Esophagus (tissue), 2 donors: Measurements from ENCODE around the gene TYMS. TPM values are rescaled to one million over a fixed set of nuclear protein-coding genes. Genes with fewer than 3 reads are reported as not detected.

ENCODE experiments used
- H3K27ac ChIP-seq, 2 donors: one replicate each; pipeline ENCODE4 v1.5.1; 2013; ENCODE audit warnings: low read depth in 2 of 2, mild to moderate bottlenecking in 2 of 2, inconsistent platforms in 1 of 2, low read length in 1 of 2, moderate library complexity in 1 of 2
- H3K27me3 ChIP-seq, 2 donors: one replicate each; pipeline ENCODE4 v1.6.1; 2013; ENCODE audit warnings: low read length in 2 of 2, control low read depth in 1 of 2, mild to moderate bottlenecking in 1 of 2; ENCODE audit not compliant: insufficient read depth in 2 of 2, control insufficient read depth in 1 of 2
- H3K36me3 ChIP-seq, 2 donors: one replicate each; pipeline ENCODE4 v1.6.1; 2013; ENCODE audit warnings: low read length in 1 of 2; ENCODE audit not compliant: control insufficient read depth in 2 of 2, insufficient read depth in 2 of 2
- H3K4me1 ChIP-seq, 2 donors: one replicate each; pipeline ENCODE4 v1.6.1; 2013; ENCODE audit warnings: low read length in 1 of 2; ENCODE audit not compliant: control insufficient read depth in 2 of 2, insufficient read depth in 2 of 2
- H3K4me3 ChIP-seq, 2 donors: one replicate each; pipeline ENCODE4 v1.5.1; 2013; ENCODE audit warnings: low read length in 2 of 2, mild to moderate bottlenecking in 2 of 2, low read depth in 1 of 2, moderate library complexity in 1 of 2
- H3K9me3 ChIP-seq, 2 donors: one replicate each; pipeline ENCODE4 v1.6.1; 2013; ENCODE audit warnings: mild to moderate bottlenecking in 2 of 2, low read depth in 1 of 2, low read length in 1 of 2, moderate library complexity in 1 of 2; ENCODE audit not compliant: control insufficient read depth in 2 of 2, insufficient read depth in 1 of 2
- WGBS, 2 donors: extraction: QIAGEN DNeasy Blood & Tissue Kit; methylation state at CpG; one replicate each; pipeline ENCODE4 v1.1.7; 2013; 5-methylcytosine and 5-hydroxymethylcytosine counted together
- polyA plus RNA-seq, 2 donors: library from polyadenylated mRNA; stranded (reverse); fragments of 200-250 nt; gene quantifications; one replicate each; pipeline ENCODE4 v1.2.3, GENCODE V29; 2013
- donor health status: healthy with polysubstance abuse.
- donor health status: Bipolar disorder and iron deficiency.

Gene TYMS
- polyA plus RNA-seq, result 10 to 100 TPM; 19.2 to 27.8 TPM

DNA sequence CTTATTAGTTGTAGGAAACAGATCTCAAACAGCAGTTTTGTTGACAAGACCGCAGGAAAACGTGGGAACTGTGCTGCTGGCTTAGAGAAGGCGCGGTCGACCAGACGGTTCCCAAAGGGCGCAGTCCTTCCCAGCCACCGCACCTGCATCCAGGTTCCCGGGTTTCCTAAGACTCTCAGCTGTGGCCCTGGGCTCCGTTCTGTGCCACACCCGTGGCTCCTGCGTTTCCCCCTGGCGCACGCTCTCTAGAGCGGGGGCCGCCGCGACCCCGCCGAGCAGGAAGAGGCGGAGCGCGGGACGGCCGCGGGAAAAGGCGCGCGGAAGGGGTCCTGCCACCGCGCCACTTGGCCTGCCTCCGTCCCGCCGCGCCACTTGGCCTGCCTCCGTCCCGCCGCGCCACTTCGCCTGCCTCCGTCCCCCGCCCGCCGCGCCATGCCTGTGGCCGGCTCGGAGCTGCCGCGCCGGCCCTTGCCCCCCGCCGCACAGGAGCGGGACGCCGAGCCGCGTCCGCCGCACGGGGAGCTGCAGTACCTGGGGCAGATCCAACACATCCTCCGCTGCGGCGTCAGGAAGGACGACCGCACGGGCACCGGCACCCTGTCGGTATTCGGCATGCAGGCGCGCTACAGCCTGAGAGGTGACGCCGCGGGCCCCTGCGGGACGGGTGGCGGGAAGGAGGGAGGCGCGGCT, at the start of gene TYMS:
TYMS (plus strand) TSS at position 343 of the 690 bp plus-strand sequence; CDS start at position 433, 90 bp downstream.
- 0 to 1% methylated on average over 59 to 79 of the region's 79 CpGs for WGBS, 2 donors
- peak within 1 kb of the TSS; percentile 36 to 41 for H3K27ac ChIP-seq
- no peaks in the 10 kb centered on the region for H3K27me3 ChIP-seq
- peak within 1 kb of the TSS; percentile 62 to 75 for H3K4me3 ChIP-seq
- H3K4me1 ChIP-seq, result peaks cover 0 to 2% of the 10 kb centered on the region in 2 donors
- no peaks in the 10 kb centered on the region for H3K9me3 ChIP-seq
- H3K36me3 ChIP-seq, result peaks cover 0 to 6% of the 10 kb centered on the region in 2 donors

DNA sequence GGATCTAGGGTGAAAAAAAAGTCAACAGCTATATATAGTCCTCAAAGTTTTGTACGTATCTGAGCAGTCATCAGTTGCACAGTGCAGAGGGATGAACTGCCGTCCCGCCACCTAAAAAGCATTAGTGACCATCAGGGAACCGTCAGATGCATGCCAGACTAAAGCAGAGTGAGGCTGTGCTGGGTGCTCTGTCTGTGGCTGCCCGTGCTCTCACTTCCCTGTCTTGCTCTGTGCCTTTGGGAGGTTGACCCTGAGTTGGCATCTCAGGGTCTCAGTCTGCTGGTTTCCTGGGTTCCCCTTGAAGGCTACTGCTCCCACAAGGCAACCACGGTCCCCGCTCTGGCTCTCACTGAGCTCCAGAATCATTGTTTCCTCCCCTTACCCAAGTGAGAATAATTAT, 49.5 kb upstream of the TYMS start:
- Histone ChIP-seq H3K27ac (no peak overlapping the region), H3K36me3 (no peaks in the 10 kb centered on the region), H3K4me3 (no peak overlapping the region), H3K27me3 (no peaks in the 10 kb centered on the region), H3K4me1 (no peaks in the 10 kb centered on the region), H3K9me3 (no peaks in the 10 kb centered on the region)
- WGBS, 2 donors, result 88 to 93% methylated on average over 7 of the region's 7 CpGs

DNA sequence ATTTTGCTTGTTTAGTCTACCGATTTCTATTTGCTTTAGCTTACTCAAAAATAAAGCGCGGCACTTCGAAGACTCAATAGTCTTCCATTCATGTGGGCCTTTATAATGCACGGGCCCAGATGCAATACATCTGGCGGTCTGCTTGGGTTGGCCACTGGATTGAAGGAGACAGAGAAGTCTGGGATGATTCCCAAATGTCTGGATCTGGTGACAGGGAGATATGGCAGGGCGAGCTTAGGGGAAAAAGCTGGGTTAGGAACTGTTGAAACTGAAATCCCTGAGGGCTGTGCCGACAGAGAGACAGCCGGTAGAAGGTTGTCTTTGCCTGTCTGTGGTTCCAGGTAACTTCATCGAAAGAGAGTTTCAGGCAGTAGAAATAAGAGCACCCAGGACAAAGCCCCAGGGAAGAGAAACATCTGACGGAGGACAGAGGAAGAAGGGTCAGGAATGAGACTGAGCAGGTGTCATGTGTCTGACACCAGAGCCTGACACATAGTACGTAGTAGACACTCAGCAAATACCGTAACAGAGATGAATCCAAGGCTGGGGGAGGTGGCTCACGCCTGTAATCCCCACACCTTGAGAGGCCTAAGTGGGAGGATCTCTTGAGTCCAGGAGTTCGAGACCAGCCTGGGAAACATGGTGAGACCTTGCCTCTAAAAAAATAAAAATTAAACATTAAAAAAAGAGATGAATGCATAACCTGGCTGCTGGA, 47.1 kb upstream of the TYMS start:
- no peaks in the 10 kb centered on the region for H3K36me3 ChIP-seq
- H3K27me3 ChIP-seq, result no peaks in the 10 kb centered on the region
- H3K4me3 ChIP-seq, result no peak overlapping the region
- no peaks in the 10 kb centered on the region for H3K4me1 ChIP-seq
- H3K9me3 ChIP-seq, result no peaks in the 10 kb centered on the region
- 77 to 80% methylated on average over 15 of the region's 15 CpGs for WGBS, 2 donors
- H3K27ac ChIP-seq, result no peak overlapping the region

DNA sequence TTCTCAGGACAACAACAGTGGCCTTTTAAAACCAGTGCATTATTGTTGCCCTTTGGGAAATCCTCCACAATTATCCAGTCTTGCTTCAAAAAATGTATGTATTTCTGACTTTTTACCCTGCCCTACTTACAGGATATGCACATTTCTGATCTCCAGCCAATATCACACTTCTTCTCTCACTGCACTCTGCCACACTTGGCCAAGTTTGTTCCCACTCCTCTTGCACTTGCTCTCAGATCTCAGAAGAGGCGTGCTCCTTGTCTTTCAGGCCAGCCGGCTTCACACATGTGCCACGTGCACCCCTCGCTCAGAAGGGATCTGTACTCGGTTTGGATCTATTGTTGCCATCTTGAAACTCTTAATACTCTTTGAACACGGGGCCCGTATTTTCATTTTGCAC, 45.3 kb upstream of the TYMS start:
- 88 to 92% methylated on average over 7 of the region's 7 CpGs for WGBS, 2 donors
- Histone ChIP-seq H3K27me3 (no peaks in the 10 kb centered on the region), H3K9me3 (no peaks in the 10 kb centered on the region), H3K4me1 (no peaks in the 10 kb centered on the region), H3K4me3 (no peak overlapping the region), H3K27ac (no peak overlapping the region), H3K36me3 (no peaks in the 10 kb centered on the region)

DNA sequence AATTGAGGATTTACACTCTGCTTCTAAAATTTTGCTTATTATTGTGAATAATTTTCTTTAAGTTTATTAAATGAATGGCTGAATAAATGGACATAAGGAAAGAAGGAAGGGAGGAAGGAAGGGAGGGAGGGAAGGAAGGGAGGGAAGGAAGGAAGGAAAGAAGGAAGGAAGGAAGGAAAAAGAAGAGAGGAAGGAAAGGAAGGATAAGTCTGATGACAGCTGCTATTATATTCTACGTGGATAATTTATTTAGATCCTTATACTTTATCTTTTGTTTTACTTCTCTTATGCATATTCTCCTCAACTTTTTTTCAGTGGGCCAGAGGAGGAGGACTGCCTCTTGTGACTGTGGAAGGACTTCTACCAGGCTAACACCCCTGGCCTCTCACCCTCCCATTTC, 43.3 kb upstream of the TYMS start:
- Histone ChIP-seq H3K4me1 (no peaks in the 10 kb centered on the region), H3K9me3 (no peaks in the 10 kb centered on the region), H3K27ac (no peak overlapping the region), H3K27me3 (no peaks in the 10 kb centered on the region), H3K36me3 (no peaks in the 10 kb centered on the region), H3K4me3 (no peak overlapping the region)
- WGBS, 2 donors, result 68 to 72% methylated on average over 1 of the region's 1 CpG

DNA sequence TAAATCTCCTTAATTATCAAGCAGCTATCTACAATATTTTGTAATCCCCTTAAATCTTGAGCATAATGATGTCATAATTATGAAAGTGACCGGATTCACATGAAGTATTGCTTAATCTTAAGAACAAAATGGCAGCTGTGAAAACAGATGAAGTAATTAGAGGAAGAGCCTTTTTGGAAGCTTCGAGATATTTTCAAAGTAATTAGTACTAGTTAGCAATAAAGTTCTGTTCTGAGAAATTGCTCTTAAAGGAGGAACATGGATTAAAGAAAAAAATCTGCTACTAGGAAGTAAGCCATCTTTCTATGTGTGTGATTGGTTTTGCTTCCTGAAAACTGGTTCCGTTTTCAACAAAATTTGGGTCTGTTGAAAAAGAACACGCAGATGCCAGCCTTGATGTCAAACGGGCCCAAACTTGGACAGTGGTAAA, 42.3 kb upstream of the TYMS start:
- no peak overlapping the region for H3K4me3 ChIP-seq

DNA sequence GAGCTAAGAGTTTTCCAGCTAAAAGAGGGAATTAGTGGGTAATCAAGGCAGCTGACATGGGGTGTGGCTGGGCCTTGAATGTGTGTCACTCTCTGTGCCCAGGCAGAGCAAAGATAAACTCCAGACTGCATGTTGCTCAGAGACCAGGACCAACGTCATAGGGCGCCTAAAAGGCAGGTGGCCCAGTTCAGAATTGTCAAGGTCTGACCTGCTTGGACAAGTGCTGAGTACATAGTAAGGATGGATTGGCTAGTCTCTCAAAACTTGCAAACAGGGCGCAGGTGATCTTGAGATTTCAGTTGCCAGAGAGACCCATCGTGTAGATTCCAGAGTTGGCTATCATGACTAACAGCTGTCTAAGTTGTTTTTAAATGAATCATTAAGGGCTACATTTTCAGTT, 41.7 kb upstream of the TYMS start:
- WGBS, 2 donors, result 51 to 61% methylated on average over 4 of the region's 4 CpGs
- Histone ChIP-seq H3K27ac (no peak overlapping the region), H3K27me3 (no peaks in the 10 kb centered on the region), H3K4me3 (no peak overlapping the region), H3K9me3 (no peaks in the 10 kb centered on the region), H3K36me3 (no peaks in the 10 kb centered on the region), H3K4me1 (no peaks in the 10 kb centered on the region)

More for the DNA sequence above, 42.3 kb upstream of the TYMS start:
- no peak overlapping the region for H3K27ac ChIP-seq
- WGBS, 2 donors, result 80 to 82% methylated on average over 5 of the region's 5 CpGs
- no peaks in the 10 kb centered on the region for H3K27me3 ChIP-seq
- H3K9me3 ChIP-seq, result no peaks in the 10 kb centered on the region
- no peaks in the 10 kb centered on the region for H3K36me3 ChIP-seq
- no peaks in the 10 kb centered on the region for H3K4me1 ChIP-seq

DNA sequence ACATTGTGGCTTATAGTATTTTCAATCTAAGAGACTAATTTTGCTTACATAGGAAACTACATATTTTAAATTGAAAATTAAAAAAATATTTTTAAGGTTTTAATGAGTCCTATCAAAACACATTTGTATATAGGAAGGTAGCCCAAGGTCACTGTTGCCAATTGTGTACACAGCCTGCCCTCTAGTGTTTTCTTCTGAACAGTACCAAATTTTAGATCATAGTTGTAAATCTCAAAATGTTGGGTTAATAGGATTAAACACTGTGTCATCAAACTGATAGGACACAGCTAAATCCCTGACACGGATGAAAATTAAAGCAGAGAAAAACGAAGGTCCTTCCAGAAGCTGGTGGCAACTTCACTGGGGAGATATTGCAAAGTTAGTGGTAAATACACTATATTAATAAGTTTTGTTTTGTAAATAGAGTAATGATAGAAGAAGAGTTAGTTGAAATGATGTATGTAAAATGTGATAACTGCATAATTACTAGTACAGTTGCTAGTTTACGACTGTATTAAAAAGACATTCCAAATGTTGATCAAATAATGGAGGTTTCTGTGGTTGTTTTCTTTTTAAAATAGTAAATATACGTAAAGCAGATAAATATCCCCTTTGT, 41.0 kb upstream of the TYMS start:
- no peaks in the 10 kb centered on the region for H3K27me3 ChIP-seq
- H3K9me3 ChIP-seq, result no peaks in the 10 kb centered on the region
- 37 to 40% methylated on average over 4 of the region's 4 CpGs for WGBS, 2 donors
- H3K27ac ChIP-seq, result no peak overlapping the region
- H3K4me3 ChIP-seq, result no peak overlapping the region
- H3K4me1 ChIP-seq, result no peaks in the 10 kb centered on the region
- no peaks in the 10 kb centered on the region for H3K36me3 ChIP-seq

DNA sequence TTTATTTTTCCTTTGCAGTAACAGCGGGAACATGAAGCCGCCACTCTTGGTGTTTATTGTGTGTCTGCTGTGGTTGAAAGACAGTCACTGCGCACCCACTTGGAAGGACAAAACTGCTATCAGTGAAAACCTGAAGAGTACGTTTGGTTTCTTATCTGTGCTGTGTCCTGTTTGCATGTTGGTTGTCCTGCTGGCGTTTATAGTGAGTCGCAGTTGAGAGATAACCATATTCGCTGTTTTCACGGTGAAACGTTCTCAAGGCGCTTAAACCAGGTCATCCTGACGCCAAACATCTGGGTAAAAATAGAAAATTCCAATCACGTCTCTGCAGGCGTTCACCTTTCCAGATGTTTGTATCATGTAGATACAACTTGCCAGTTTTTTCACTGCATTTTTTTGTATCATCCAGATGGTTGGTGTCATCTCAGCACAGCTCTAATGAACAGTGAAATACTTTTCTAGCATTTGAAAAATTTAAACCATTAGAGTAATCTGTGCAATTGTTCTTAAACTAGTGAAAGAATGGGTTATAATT, 39.4 kb upstream of the TYMS start:
- no peaks in the 10 kb centered on the region for H3K36me3 ChIP-seq
- no peaks in the 10 kb centered on the region for H3K4me1 ChIP-seq
- H3K9me3 ChIP-seq, result no peaks in the 10 kb centered on the region
- WGBS, 2 donors, result 75 to 81% methylated on average over 13 of the region's 13 CpGs
- H3K4me3 ChIP-seq, result no peak overlapping the region
- H3K27ac ChIP-seq, result no peak overlapping the region
- no peaks in the 10 kb centered on the region for H3K27me3 ChIP-seq
